ENCODE results near the gene MRPS5. TPM values are rescaled to one million over a fixed set of nuclear protein-coding genes. Genes with fewer than 3 reads are reported as not detected.
A peak's percentile ranks its signal among the peaks of the same experiment; 100 is the strongest.

The MRPS5 gene
- total RNA-seq: 10 to 100 TPM; 90.4 to 96.0 TPM

DNA sequence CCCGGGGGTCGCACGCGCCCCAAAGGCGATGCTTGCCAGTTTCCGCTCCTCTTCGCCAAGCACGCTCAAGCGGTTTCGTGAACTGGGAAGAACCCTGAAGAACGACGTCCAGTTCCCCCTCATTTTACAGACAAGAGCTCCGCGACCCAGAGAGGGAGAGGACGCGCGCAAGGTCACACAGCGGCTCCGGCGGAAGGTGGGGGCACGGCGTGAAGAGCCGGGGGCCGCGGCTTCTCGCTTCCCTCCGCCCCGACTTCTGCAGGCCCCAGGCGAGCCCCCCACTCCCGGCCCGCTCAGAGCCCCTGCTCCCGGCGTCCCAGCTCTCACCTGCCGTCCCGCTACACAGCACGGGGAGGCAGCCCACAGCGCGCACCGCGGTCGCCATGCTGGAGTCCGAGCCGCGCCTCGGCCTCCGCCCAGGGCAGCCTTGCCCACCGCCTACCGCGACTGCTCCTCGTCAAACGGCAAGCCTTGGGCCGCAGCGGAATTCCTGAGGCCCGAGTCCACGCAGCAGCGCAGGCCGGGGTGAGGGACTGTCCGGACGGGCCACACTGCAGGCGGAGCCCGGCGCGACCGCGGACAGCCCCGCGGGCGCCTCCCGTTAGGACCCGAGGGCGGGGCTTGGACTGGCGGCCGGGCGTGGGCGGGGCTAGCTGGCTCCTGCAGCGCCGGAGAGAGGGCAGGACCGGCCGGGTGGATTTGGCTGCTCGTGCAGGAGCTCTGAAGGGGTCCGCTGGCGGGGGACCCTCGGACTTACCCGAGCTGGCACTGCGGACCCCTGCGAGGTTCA lies at the start of gene MRPS5:
Gene MRPS5 (minus strand): TSS at position 402 of the 790 bp plus-strand sequence. CDS start 17 bp downstream, at position 385.
- peak; percentile 90 for DNase-seq
- no peaks in the 10 kb centered on the region for H3K27me3 Mint-ChIP-seq (ENCODE audit: low read depth)
- peaks cover 10% of the 10 kb centered on the region for H3K36me3 Mint-ChIP-seq (ENCODE audit: low read depth)
- CTCF ChIA-PET: interaction anchor here (0.7 to 10.2 kb wide), 4 partner anchors 43 to 99 kb away, joined by 4 to 152 read pairs (median 20); no protein-coding TSS in a partner anchor
- no peaks in the 10 kb centered on the region for H3K9me3 Mint-ChIP-seq
- peaks cover 40% of the 10 kb centered on the region for H3K4me1 Mint-ChIP-seq (ENCODE audit: low read depth)
- H3K4me3 Mint-ChIP-seq: peak within 1 kb of the TSS; percentile 93
- H3K27ac Mint-ChIP-seq: peak within 1 kb of the TSS; percentile 90
- intact Hi-C loops (cut with micrococcal nuclease): loop anchor here (1.0 kb wide), 4 partner anchors 38 to 281 kb away; partner anchors contain the start of genes FAHD2A, ZNF2, ZNF514 and ZNF892

DNA sequence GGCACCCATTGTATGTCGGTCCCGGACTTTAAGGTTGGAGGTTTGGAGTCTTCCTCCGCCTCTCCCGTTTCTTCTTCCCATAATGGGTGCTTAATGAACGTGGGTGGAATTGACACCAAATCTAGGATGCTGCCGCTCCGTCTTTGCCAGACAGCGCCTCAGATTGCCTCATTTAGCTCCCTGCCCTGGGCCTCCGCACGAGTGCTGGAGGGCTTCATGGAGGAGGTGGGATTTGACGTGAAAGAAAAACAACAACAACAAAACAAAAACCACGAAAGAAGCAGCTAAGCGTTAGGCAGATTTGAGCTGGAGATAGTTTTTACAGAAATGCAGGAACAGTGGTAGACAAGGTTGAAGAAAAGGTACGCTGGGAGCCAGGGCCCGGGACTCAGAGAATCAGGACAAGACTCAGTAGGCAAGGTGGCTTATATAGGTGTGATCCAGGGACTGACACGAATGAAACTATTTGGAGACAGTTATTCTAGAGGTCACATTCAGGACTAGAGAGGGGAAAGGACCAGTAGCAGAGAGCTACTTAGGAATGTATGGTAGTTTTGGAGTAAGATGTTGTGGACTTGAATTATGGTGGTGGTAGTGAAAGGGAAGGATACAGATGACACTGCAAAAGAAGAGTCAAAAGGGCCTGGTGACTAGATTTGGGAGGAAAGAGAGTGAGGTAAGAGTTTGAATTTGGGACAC lies 44.6 kb upstream of the MRPS5 start:
- Mint-ChIP-seq H3K36me3 (ENCODE audit: low read depth) (peaks cover 17% of the 10 kb centered on the region), H3K4me1 (ENCODE audit: low read depth) (peaks cover 24% of the 10 kb centered on the region), H3K27ac (peak overlapping the region; percentile 89), H3K9me3 (peaks cover 3% of the 10 kb centered on the region), H3K27me3 (ENCODE audit: low read depth) (no peaks in the 10 kb centered on the region), H3K4me3 (peak overlapping the region; percentile 99)
- DNase-seq: no peak
- intact Hi-C loops (cut with micrococcal nuclease): no loop called here
- CTCF ChIA-PET: interaction anchor here (0.6 to 2.7 kb wide), 7 partner anchors 9 to 218 kb away, joined by 3 to 10 read pairs (median 4); no protein-coding TSS in a partner anchor

DNA sequence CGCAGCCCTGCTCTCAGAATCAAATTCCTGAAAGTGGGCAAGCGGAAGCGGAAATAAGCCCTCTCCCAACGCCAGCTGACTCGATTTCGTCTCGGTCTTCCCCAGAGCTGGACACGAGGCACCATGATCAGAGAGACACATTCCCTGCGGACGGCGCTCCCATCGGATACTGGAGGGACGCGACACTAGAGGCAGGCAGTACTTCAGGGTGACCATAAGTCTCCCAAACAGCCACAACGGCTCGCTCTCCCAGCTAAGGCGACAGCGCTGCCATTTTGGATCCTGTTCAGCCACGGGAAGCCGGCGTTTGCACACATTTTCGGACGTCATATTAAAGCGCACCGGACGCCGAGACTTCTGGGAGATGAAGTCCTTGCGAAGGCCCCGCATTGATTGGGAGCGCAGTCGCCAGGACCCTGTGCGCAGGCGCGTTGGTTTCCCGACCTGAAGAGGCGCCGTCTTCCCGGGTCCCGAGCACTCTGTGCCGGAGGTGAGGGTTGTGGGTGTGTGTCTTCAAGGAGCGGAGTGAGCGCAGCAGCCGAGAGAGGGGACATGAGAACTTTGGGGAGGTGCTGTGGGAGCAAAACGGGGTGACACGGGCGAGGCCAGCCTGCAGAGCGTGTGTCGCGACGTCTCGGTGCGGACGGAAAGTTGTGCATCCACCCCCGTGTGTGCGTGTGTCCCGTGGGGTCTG lies 43.9 kb upstream of the MRPS5 start, which contains the start of gene ZNF2:
Gene ZNF2 (plus strand): TSS at position 439 of the 694 bp plus-strand sequence. CDS start 10,418 bp downstream, outside the sequence.
- H3K4me3 Mint-ChIP-seq: peak within 1 kb of the TSS; percentile 99
- peaks cover 3% of the 10 kb centered on the region for H3K9me3 Mint-ChIP-seq
- peak within 1 kb of the TSS; percentile 89 for H3K27ac Mint-ChIP-seq
- peaks cover 22% of the 10 kb centered on the region for H3K4me1 Mint-ChIP-seq (ENCODE audit: low read depth)
- DNase-seq: peak; percentile 99
- H3K27me3 Mint-ChIP-seq (ENCODE audit: low read depth): no peaks in the 10 kb centered on the region
- CTCF ChIA-PET: interaction anchor here (0.7 to 2.7 kb wide), 7 partner anchors 9 to 141 kb away, joined by 3 to 10 read pairs (median 5); no protein-coding TSS in a partner anchor
- H3K36me3 Mint-ChIP-seq (ENCODE audit: low read depth): peaks cover 15% of the 10 kb centered on the region
- intact Hi-C loops (cut with micrococcal nuclease): loop anchor here (1.0 kb wide), 5 partner anchors 42 to 237 kb away; partner anchors contain the start of genes FAHD2A and ZNF892

DNA sequence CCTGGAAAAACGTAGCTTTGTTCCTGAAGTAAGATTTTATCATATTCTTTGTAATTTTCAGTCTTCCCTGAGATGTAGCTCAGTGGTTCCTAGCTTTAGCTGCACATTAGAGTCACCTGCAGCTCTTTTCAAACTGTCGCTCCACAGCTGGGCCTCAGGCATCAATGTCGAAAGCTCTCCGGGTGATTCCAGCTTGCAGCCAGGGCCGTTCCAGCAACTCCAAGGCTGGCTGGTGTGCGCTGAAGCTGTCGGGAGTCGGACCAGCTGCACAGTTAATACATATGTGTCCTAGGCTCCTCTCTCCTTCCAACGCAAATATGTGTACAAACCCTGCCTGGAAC lies 43.4 kb upstream of the MRPS5 start:
- Mint-ChIP-seq H3K4me3 (peak overlapping the region; percentile 99), H3K9me3 (peaks cover 3% of the 10 kb centered on the region), H3K4me1 (ENCODE audit: low read depth) (peaks cover 24% of the 10 kb centered on the region), H3K27ac (peak overlapping the region; percentile 89), H3K36me3 (ENCODE audit: low read depth) (peaks cover 14% of the 10 kb centered on the region), H3K27me3 (ENCODE audit: low read depth) (no peaks in the 10 kb centered on the region)
- CTCF ChIA-PET: interaction anchor here (0.9 to 2.7 kb wide), 5 partner anchors 44 to 141 kb away, joined by 3 to 10 read pairs (median 6); no protein-coding TSS in a partner anchor
- intact Hi-C loops (cut with micrococcal nuclease): loop anchor here (1.0 kb wide), 5 partner anchors 42 to 237 kb away; partner anchors contain the start of genes FAHD2A and ZNF892
- DNase-seq: no peak

DNA sequence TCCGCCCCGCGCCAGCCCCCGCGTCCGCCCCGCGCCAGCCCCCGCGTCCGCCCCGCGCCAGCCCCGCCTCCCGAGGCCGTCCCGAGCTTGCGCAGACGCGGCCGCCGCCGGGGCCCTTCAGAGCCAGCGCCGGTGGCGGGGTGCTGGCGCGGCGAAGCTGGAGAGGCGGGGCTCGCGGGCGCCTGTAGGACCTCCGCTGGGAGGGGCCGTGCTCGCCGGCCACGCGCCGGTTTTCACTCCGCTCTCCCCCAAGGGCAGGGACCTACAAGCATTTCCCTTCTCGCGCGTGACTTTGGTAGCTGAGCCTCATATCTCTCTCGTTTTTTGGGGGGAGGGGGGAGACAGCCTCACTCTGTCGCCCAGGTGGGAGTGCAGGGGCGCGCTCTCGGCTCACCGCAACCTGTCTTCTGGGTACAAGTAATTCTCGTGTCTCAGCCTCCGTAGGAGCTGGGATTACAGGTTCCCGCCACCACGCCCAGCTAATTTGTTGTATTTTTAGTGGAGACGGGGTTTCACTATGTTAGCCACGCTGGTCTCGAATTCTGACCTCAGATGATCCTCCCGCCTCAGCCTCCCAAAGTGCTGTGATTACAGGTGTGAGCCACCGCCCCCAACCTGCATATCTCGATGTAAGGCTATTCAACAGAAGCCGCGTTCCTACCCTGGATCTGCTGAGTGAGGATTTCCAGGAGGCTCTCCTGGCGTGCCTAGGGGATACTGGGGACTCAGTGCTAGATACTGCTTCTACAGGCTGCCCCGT lies 38.3 kb upstream of the MRPS5 start, which contains the start of gene ZNF514:
Gene ZNF514 (minus strand): TSS at position 159 of the 760 bp plus-strand sequence. CDS start 6,595 bp downstream, outside the sequence.
- intact Hi-C loops (cut with micrococcal nuclease): loop anchor here (1.0 kb wide), 1 partner anchor 38 kb away; no protein-coding TSS in a partner anchor
- Mint-ChIP-seq H3K27ac (peak within 1 kb of the TSS; percentile 74), H3K4me1 (ENCODE audit: low read depth) (peaks cover 21% of the 10 kb centered on the region), H3K36me3 (ENCODE audit: low read depth) (peaks cover 31% of the 10 kb centered on the region), H3K9me3 (peaks cover 13% of the 10 kb centered on the region), H3K4me3 (peak within 1 kb of the TSS; percentile 83), H3K27me3 (ENCODE audit: low read depth) (no peaks in the 10 kb centered on the region)
- peak; percentile 60 for DNase-seq
- CTCF ChIA-PET: interaction anchor here (1.2 to 2.1 kb wide), 3 partner anchors 31 to 137 kb away, joined by 3 to 6 read pairs (median 6); no protein-coding TSS in a partner anchor

DNA sequence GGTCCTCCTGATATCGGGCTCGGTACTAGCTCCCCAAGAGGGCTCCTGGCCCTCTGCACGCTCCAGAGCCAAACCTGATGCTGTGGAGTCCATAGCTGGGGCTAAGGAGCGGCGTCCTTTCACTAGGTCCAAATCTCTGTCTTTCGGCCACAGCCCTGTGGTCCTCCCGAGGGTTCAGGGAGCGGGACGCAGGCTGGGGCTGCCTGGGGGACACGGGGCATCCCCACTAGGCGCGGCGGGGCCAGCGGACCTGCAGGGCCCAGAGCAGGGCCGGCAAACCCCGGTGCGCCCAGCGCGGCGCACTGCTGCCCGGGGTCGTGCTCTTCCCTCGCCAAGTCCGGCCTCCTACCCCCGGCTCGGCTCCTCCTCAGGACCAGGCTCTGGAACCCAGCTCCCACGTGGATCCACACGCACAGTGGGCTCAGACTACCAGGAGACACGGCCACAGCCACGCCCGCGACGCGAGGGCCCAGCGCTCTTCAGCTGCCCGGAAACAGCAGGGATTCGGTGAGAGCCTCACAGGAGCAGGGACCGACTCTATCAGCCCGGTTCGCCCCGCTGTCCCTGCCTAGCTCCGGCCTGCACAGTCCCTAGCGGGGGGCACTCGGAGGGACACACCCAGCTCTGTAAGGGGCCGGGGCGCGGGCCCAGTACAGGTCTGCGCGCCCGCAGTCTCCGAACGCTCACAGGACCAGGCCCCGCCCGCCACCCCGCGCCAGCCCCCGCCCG lies 37.4 kb upstream of the MRPS5 start:
- H3K27me3 Mint-ChIP-seq (ENCODE audit: low read depth): no peaks in the 10 kb centered on the region
- H3K36me3 Mint-ChIP-seq (ENCODE audit: low read depth): peaks cover 39% of the 10 kb centered on the region
- CTCF ChIA-PET: interaction anchor here (0.5 to 2.1 kb wide), 4 partner anchors 32 to 137 kb away, joined by 3 to 6 read pairs (median 4); no protein-coding TSS in a partner anchor
- H3K9me3 Mint-ChIP-seq: peaks cover 18% of the 10 kb centered on the region
- H3K4me3 Mint-ChIP-seq: peak overlapping the region; percentile 77
- intact Hi-C loops (cut with micrococcal nuclease): loop anchor here (1.0 kb wide), 1 partner anchor 37 kb away; no protein-coding TSS in a partner anchor
- DNase-seq: peak; percentile 22
- no peak overlapping the region for H3K27ac Mint-ChIP-seq
- H3K4me1 Mint-ChIP-seq (ENCODE audit: low read depth): peaks cover 16% of the 10 kb centered on the region

DNA sequence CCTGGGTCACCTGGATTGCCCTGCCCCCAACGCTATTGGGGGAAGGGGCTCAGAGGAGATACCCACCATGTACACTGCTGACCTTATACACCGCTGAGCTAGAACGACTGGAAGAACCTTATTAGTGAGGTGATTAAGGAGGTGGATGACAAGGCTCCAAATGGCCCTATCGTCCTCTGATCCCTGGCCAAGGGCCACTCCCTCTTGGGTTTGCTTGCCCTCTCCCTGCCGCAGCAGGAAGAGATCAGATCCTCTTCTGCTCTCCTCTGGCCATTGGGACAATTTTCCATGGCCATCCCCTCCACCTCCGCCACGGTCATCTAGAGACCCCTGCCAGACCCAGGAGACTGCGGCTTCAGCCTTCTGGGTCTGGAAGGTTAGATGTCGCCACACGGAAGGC lies 36.8 kb upstream of the MRPS5 start:
- H3K4me3 Mint-ChIP-seq: peak overlapping the region; percentile 39
- intact Hi-C loops (cut with micrococcal nuclease): no loop called here
- CTCF ChIA-PET: interaction anchor here (0.5 to 2.1 kb wide), 3 partner anchors 32 to 136 kb away, joined by 3 to 6 read pairs (median 3); no protein-coding TSS in a partner anchor
- H3K27ac Mint-ChIP-seq: no peak overlapping the region
- H3K4me1 Mint-ChIP-seq (ENCODE audit: low read depth): peaks cover 10% of the 10 kb centered on the region
- no peaks in the 10 kb centered on the region for H3K27me3 Mint-ChIP-seq (ENCODE audit: low read depth)
- H3K9me3 Mint-ChIP-seq: peaks cover 23% of the 10 kb centered on the region
- DNase-seq: no peak
- H3K36me3 Mint-ChIP-seq (ENCODE audit: low read depth): peaks cover 44% of the 10 kb centered on the region

DNA sequence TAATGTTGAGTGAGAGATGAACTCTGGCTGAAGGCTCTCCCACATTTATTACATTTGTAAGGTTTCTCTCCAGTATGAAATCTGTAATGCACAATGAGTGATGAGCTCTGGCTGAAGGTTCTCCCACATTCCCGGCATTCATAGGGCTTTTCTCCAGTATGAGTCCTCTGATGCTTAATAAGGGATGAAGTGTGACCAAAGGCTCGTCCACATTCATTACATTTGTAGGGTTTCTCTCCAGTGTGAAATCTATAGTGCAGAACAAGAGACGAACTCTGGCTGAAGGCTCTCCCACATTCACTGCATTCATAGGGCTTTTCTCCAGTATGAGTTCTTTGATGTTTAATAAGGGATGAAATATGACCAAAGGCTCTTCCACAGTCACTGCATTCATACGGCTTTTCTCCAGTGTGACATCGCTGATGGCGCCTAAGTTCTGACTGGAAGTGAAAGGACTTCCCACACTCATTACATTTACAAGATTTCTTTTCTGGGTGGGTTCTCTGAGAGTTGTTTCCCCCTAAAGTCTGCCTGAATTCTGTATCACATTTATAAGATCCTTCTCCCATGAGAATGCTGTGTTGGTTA lies 27.9 kb upstream of the MRPS5 start:
- CTCF ChIA-PET: no interaction called here
- Mint-ChIP-seq H3K9me3 (peaks cover 81% of the 10 kb centered on the region), H3K4me3 (no peak overlapping the region)

DNA sequence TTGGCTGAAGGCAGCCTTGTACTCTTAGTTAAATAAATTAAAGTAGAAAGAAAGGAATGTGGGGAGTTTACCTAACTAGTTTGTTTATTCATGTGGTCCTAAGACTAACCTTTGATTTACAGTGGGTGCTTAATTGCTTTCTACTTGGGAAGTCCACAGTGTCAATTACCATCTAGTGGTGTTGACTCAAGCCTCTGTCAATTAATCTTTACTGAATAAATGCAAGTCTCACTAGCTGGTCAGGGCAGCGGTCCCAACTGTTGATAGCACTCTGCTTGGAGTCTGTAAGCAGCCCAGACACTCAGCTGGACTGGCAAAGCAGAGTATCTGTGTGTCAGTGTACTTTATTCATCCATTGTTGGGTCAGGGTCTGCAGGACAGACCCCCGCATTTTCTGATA lies 22.2 kb upstream of the MRPS5 start:
- Mint-ChIP-seq H3K36me3 (ENCODE audit: low read depth) (peaks cover 56% of the 10 kb centered on the region), H3K27me3 (ENCODE audit: low read depth) (no peaks in the 10 kb centered on the region), H3K27ac (no peak overlapping the region), H3K9me3 (peaks cover 74% of the 10 kb centered on the region), H3K4me3 (no peak overlapping the region), H3K4me1 (ENCODE audit: low read depth) (no peaks in the 10 kb centered on the region)
- no peak for DNase-seq
- CTCF ChIA-PET: interaction anchor here (0.6 kb wide), 1 partner anchor 99 kb away, joined by 3 read pairs; no protein-coding TSS in a partner anchor
- intact Hi-C loops (cut with micrococcal nuclease): no loop called here

More for the DNA sequence above, 27.9 kb upstream of the MRPS5 start:
- intact Hi-C loops (cut with micrococcal nuclease): no loop called here
- no peak for DNase-seq
- Mint-ChIP-seq H3K36me3 (ENCODE audit: low read depth) (peaks cover 84% of the 10 kb centered on the region), H3K27me3 (ENCODE audit: low read depth) (no peaks in the 10 kb centered on the region), H3K4me1 (ENCODE audit: low read depth) (no peaks in the 10 kb centered on the region), H3K27ac (no peak overlapping the region)

DNA sequence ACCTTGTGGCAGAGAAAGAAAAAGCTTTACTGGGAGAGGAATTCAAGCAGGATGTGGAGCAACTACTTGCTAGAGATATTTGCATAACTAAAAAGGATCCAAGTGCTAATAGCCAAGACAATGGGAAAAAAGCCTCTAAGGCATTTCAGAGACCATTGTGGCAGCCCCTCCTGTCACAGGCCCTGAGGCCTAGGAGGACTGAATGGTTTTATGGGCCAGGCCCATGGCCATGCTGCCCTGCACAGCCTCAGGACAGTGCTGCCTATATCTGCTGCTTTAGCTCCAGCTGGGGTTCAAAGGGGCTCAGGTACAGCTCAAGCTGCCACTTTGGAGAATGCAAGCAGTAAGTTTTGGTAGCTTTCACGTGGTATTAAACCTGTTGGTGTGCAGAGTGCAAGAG lies 17.1 kb upstream of the MRPS5 start:
- no peak for DNase-seq
- peaks cover 29% of the 10 kb centered on the region for H3K36me3 Mint-ChIP-seq (ENCODE audit: low read depth)
- H3K4me3 Mint-ChIP-seq: no peak overlapping the region
- intact Hi-C loops (cut with micrococcal nuclease): no loop called here
- H3K4me1 Mint-ChIP-seq (ENCODE audit: low read depth): no peaks in the 10 kb centered on the region
- H3K27ac Mint-ChIP-seq: no peak overlapping the region
- CTCF ChIA-PET: no interaction called here
- H3K27me3 Mint-ChIP-seq (ENCODE audit: low read depth): no peaks in the 10 kb centered on the region
- H3K9me3 Mint-ChIP-seq: peaks cover 53% of the 10 kb centered on the region
